Karpas-422 (cell line): ENCODE measurements around the gene EEFSEC. TPM values are rescaled to one million over a fixed set of nuclear protein-coding genes. Genes with fewer than 3 reads are reported as not detected.

ENCODE experiments used
- DNase-seq: peaks from one replicate; pipeline ENCODE4 v3.0.0-alpha.2; 2015
- H2AFZ ChIP-seq: fragments of 200-600 bp; sonication (generic); 2 replicates; pipeline ENCODE4 v1.6.1; 2014; ENCODE audit warnings: antibody characterized with exemption, low read length, mixed read lengths
- H3K27ac ChIP-seq: fragments of 200-600 bp; sonication (generic); 2 replicates; pipeline ENCODE4 v1.5.1; 2014; ENCODE audit warnings: mild to moderate bottlenecking, low read length, moderate library complexity
- H3K27me3 ChIP-seq: fragments of 200-600 bp; sonication (generic); 2 replicates; pipeline ENCODE4 v1.6.1; 2014; ENCODE audit warnings: low read length, mixed read lengths
- H3K36me3 ChIP-seq: fragments of 200-600 bp; sonication (generic); 2 replicates; pipeline ENCODE4 v1.6.1; 2014; ENCODE audit warnings: low read length, mixed read lengths; ENCODE audit not compliant: insufficient read depth
- H3K4me1 ChIP-seq: fragments of 200-600 bp; sonication (generic); 2 replicates; pipeline ENCODE4 v1.6.1; 2014; ENCODE audit warnings: mild to moderate bottlenecking, low read length, mixed read lengths
- H3K4me2 ChIP-seq: fragments of 200-600 bp; sonication (generic); 2 replicates; pipeline ENCODE4 v1.6.1; 2014; ENCODE audit warnings: low read length, low read depth, mild to moderate bottlenecking; ENCODE audit not compliant: poor library complexity, severe bottlenecking
- H3K4me3 ChIP-seq: fragments of 200-600 bp; sonication (generic); 2 replicates; pipeline ENCODE4 v1.5.1; 2014; ENCODE audit warnings: mild to moderate bottlenecking, antibody characterized with exemption, low read length, mixed read lengths
- H3K79me2 ChIP-seq: fragments of 200-600 bp; sonication (generic); 2 replicates; pipeline ENCODE4 v1.6.1; 2014; ENCODE audit warnings: mild to moderate bottlenecking, low read length, mixed read lengths
- H3K9ac ChIP-seq: fragments of 200-600 bp; sonication (generic); 2 replicates; pipeline ENCODE4 v1.6.0; 2014; ENCODE audit warnings: low read length
- H3K9me2 ChIP-seq: fragments of 200-600 bp; sonication (generic), shearing (Covaris generic); replicated peaks from 2 replicates; pipeline ENCODE4 v1.6.0; 2014; ENCODE audit warnings: mild to moderate bottlenecking, low read length, moderate library complexity; ENCODE audit not compliant: insufficient read depth
- H3K9me3 ChIP-seq: fragments of 300-700, 200-600 bp; sonication (generic); 2 replicates; pipeline ENCODE4 v1.6.1; 2014; ENCODE audit warnings: low read length, mixed read lengths
- H4K20me1 ChIP-seq: fragments of 200-600 bp; sonication (generic); 2 replicates; pipeline ENCODE4 v1.6.1; 2014; ENCODE audit warnings: mild to moderate bottlenecking, antibody characterized with exemption, low read length, low read depth; ENCODE audit not compliant: insufficient read depth
- total RNA-seq: library from RNA; depleted of rRNA; stranded (reverse); fragments of >200 nt; shearing (Covaris generic); gene quantifications from 2 replicates; pipeline ENCODE4 v1.2.3, GENCODE V29; 2014; ENCODE audit warnings: low replicate concordance

EEFSEC gene
- total RNA-seq, 1 experiment from 2014 or later = 10.1 TPM

DNA sequence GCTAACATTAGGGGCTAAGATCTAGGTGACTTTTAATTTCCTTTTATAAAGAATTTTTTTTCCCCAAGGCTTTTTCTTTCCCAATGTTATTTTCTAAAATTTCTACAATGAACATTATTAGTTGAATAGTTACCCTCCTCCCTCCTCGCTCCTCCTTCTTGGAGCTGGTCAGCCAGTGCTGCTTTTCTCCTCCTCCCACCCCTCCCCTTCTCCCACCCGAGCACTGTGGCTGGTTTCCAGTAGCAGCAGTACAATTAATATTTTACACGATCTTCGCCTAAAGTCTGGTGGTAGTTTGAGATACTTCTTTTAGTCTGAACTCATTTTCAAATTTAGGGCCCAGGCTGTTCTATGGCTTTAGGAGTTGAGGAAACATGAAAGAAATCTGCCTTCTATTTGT is 41.6 kb downstream of the EEFSEC start:
- Histone ChIP-seq H3K79me2 (peaks cover 17% of the 10 kb centered on the region), H3K4me2 (no peak overlapping the region), H3K27ac (no peak overlapping the region), H3K36me3 (no peaks in the 10 kb centered on the region), H3K4me1 (peaks cover 8% of the 10 kb centered on the region), H3K27me3 (no peaks in the 10 kb centered on the region), H2AFZ (no peak overlapping the region), H3K9me3 (no peaks in the 10 kb centered on the region), H3K9ac (no peak overlapping the region), H4K20me1 (no peaks in the 10 kb centered on the region), H3K4me3 (no peak overlapping the region), H3K9me2 (no peaks in the 10 kb centered on the region)
- DNase-seq = no peak

DNA sequence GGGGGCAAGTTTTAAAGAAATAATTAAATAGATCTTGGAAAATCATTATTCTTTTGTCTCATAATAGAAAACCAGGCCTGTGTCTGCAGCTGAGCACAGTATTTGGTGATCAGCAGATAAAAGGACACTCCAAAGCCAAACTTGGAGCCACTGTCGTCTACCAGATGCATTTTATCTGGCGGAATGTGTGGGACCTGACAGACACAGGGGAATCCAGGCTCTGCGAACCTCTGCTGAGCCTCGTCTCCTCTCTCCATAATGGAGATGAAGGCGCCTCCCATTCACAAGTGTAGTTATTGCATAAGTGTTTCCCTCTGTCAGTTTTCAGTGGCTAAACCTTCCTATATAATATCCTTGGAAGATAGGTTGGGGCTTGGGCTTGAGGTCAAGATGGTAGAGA is 42.1 kb downstream of the EEFSEC start:
- Histone ChIP-seq H2AFZ (no peak overlapping the region), H3K9me3 (no peaks in the 10 kb centered on the region)
- no peak for DNase-seq

DNA sequence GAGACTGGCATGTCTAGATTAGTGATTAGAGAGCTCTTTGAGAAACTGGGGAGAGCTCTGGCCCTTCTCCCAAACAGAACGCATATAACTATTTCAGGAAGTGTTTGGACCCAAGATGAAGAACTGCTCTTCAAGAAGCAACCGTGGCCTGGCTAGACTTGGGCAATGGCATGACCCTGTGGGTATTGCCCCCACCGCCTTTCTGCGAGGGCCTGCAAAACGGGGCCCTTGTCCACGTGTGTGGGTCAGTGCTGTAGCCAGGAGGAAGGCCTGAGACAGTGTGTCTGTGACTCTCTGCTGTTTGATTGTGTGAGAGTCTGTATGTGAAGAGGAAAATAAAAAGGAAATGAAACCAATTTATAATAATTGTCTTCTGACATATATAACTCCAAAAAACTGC is 42.5 kb downstream of the EEFSEC start:
- Histone ChIP-seq H3K4me3 (no peak overlapping the region), H3K79me2 (peaks cover 17% of the 10 kb centered on the region), H2AFZ (no peak overlapping the region), H3K27ac (no peak overlapping the region), H3K9me2 (no peaks in the 10 kb centered on the region), H3K9me3 (no peaks in the 10 kb centered on the region), H3K9ac (no peak overlapping the region), H3K27me3 (no peaks in the 10 kb centered on the region), H3K4me1 (peaks cover 8% of the 10 kb centered on the region), H3K4me2 (no peak overlapping the region), H3K36me3 (no peaks in the 10 kb centered on the region), H4K20me1 (no peaks in the 10 kb centered on the region)
- DNase-seq = no peak

More for the DNA sequence above, 42.1 kb downstream of the EEFSEC start:
- no peaks in the 10 kb centered on the region for H3K27me3 ChIP-seq
- no peak overlapping the region for H3K4me3 ChIP-seq
- no peaks in the 10 kb centered on the region for H4K20me1 ChIP-seq
- no peak overlapping the region for H3K4me2 ChIP-seq
- peaks cover 17% of the 10 kb centered on the region for H3K79me2 ChIP-seq
- H3K9me2 ChIP-seq = no peaks in the 10 kb centered on the region
- no peaks in the 10 kb centered on the region for H3K36me3 ChIP-seq
- no peak overlapping the region for H3K9ac ChIP-seq
- H3K4me1 ChIP-seq = peaks cover 8% of the 10 kb centered on the region
- no peak overlapping the region for H3K27ac ChIP-seq

DNA sequence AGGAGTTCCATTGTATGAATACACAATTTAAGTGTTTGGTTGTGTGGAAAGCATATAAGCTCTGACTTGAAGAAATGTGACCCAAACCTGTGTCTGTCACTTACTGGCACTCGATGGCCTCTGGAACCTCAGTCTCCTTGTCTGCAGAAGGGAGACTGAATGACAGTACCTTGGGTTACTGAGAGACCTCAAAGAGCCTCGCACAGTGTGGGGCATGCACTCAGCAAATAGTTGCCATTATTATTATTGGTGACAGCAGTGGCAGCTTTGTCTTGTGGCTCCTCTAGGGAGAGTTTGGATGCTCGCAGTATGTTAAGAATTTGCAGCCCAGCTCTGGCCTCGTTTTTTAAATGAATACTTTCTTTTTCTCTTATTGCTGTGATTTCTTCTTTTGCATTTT is 43.4 kb downstream of the EEFSEC start:
- Histone ChIP-seq H3K9ac (no peak overlapping the region), H3K36me3 (no peaks in the 10 kb centered on the region), H3K4me1 (peaks cover 8% of the 10 kb centered on the region), H3K79me2 (peaks cover 16% of the 10 kb centered on the region), H3K4me3 (no peak overlapping the region), H3K27ac (no peak overlapping the region), H2AFZ (no peak overlapping the region), H3K27me3 (no peaks in the 10 kb centered on the region), H3K4me2 (no peak overlapping the region), H3K9me2 (no peaks in the 10 kb centered on the region), H3K9me3 (no peaks in the 10 kb centered on the region), H4K20me1 (no peaks in the 10 kb centered on the region)
- DNase-seq = no peak

- Histone ChIP-seq H3K36me3 (no peaks in the 10 kb centered on the region), H3K9me3 (no peaks in the 10 kb centered on the region), H3K9ac (no peak overlapping the region), H3K27ac (no peak overlapping the region), H4K20me1 (no peaks in the 10 kb centered on the region), H2AFZ (no peak overlapping the region), H3K4me2 (no peak overlapping the region), H3K79me2 (peaks cover 6% of the 10 kb centered on the region), H3K9me2 (no peaks in the 10 kb centered on the region), H3K27me3 (no peaks in the 10 kb centered on the region), H3K4me1 (peaks cover 8% of the 10 kb centered on the region), H3K4me3 (no peak overlapping the region)
- no peak for DNase-seq
Measured at GRCh38 chr3:128197855-128198254, 44.6 kb downstream of the EEFSEC start.

DNA sequence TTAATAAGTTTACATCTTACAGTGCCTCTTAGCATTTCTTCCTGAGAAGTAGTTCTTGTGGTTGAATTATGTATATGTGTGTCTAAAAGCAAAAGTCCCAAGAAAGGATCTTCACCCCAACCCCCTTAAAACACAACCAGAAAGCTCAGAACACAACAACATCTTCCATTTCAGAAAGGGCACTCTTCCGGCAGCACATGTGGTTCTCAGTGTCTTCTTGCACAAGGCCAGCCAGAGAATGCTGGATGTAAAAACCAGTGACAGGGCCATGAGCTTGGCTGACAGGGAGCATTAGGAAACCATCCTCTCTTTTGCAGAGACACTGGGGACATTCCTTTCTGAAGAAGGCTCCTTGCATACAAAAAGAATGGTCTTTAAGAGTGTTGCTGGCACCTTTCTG is 45.0 kb downstream of the EEFSEC start:
- H3K4me1 ChIP-seq = peaks cover 8% of the 10 kb centered on the region
- no peaks in the 10 kb centered on the region for H3K36me3 ChIP-seq
- H3K9ac ChIP-seq = no peak overlapping the region
- H3K9me3 ChIP-seq = no peaks in the 10 kb centered on the region
- H2AFZ ChIP-seq = no peak overlapping the region
- no peak overlapping the region for H3K27ac ChIP-seq
- H3K79me2 ChIP-seq = peaks cover 7% of the 10 kb centered on the region; the same call in 1 of the 2 replicates
- H3K9me2 ChIP-seq = no peaks in the 10 kb centered on the region
- no peaks in the 10 kb centered on the region for H4K20me1 ChIP-seq
- H3K4me2 ChIP-seq = no peak overlapping the region
- H3K4me3 ChIP-seq = no peak overlapping the region
- H3K27me3 ChIP-seq = no peaks in the 10 kb centered on the region
- no peak for DNase-seq

DNA sequence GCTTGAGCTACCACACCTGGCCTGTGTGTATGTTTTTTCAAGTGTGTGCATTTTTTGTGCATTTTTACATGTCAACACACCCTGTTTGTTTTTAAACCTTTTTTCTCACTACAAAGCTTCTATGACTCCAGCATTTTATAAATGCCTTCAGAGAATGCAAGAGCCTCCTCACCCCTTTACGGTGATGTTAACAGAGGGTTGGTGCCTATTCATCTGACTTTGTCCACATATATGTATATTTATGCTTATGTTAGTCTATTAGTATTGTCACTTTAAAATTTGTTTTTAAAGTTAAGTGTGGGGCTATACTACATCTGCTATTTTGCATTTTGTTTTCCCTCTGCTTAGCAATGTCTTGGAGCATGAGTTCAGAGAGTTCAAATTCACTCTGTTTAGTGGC is 45.8 kb downstream of the EEFSEC start:
- H3K4me1 ChIP-seq = peaks cover 8% of the 10 kb centered on the region
- no peaks in the 10 kb centered on the region for H3K27me3 ChIP-seq
- no peak overlapping the region for H3K4me2 ChIP-seq
- peaks cover 7% of the 10 kb centered on the region; the same call in 1 of the 2 replicates for H3K79me2 ChIP-seq
- no peak overlapping the region for H3K27ac ChIP-seq
- no peaks in the 10 kb centered on the region for H3K9me3 ChIP-seq
- no peaks in the 10 kb centered on the region for H3K9me2 ChIP-seq
- no peak overlapping the region for H3K4me3 ChIP-seq
- DNase-seq = no peak
- no peaks in the 10 kb centered on the region for H3K36me3 ChIP-seq
- no peak overlapping the region for H3K9ac ChIP-seq
- no peaks in the 10 kb centered on the region for H4K20me1 ChIP-seq
- H2AFZ ChIP-seq = no peak overlapping the region

DNA sequence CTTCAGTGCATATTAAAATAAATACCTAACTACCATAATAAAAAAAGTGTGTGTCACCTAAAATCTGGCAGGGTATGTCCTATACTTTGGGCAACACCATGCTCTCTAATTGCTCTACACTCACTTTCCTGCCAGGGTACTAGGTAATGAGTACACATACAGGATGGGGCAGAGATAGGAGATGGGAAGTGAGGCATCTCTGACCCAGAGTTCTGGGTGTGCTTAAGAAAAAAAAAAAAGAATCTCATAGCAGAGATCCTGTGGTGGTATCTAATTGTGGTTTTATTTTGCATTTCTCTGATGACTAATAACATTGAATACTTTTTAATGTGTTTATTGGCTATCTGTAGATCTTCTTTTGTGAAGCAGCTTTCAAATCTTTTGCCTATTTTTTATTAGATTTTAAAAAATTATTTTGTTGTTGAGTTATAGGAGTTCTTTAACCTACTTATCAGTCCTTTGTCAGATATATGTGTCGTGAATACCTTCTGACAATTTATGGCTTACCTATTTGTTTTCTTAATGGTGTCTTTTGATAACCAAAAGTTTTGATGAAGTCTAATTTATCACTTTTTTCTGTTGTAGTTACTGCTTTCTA is 48.0 kb downstream of the EEFSEC start:
- Histone ChIP-seq H3K4me2 (no peak overlapping the region), H2AFZ (no peak overlapping the region), H3K27me3 (no peaks in the 10 kb centered on the region), H3K36me3 (no peaks in the 10 kb centered on the region), H3K9me2 (no peaks in the 10 kb centered on the region), H3K27ac (no peak overlapping the region), H3K79me2 (peaks cover 15% of the 10 kb centered on the region), H3K9me3 (no peaks in the 10 kb centered on the region), H3K9ac (no peak overlapping the region), H4K20me1 (peaks cover 5% of the 10 kb centered on the region; the same call in 1 of the 2 replicates), H3K4me3 (no peak overlapping the region), H3K4me1 (no peaks in the 10 kb centered on the region)
- DNase-seq = no peak
